Right lobe of liver (tissue), 4 donors: ENCODE data around the gene HOXB5.

Experiments used
- POLR2A ChIP-seq: fragments of 450-650 bp; IDR thresholded peaks from one replicate; pipeline ENCODE4 v1.6.1; 2017; ENCODE audit warnings: antibody characterized with exemption, mild to moderate bottlenecking
- TF ChIP-seq, protein P1 (sequence below), 4 donors: fragments of 200-600 bp in 3 of 4; fragments of 450-650 bp in 1 of 4; IDR thresholded peaks; one replicate each; pipeline versions ENCODE4 v1.5.1 to v1.8.0; 2016 to 2022; ENCODE audit warnings: antibody characterized with exemption in 4 of 4, mild to moderate bottlenecking in 2 of 4
- donor health status: DM: no; HTN: no; CAD: no.
- donor health status: DM: no; HTN: no; CAD: no.
- donor health status: DM: no; HTN: yes; CAD: no.

DNA sequence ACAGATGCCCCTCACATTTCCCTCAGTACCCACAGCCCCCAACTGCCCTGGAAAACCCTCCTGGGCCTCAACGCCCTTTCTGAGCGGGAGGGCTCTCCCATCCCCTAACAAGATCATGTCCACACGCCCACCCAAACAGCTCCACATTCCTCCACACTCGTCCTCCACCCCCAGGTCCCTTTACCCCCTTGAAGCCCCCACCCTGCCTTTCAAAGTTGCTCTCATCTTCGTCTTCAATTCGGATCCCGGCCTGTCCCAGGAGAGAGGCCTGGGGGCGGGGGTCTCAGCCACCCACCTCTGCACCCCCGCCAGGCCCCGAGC lies 29.8 kb downstream of the HOXB5 start:
- TF ChIP-seq, protein P1, sequence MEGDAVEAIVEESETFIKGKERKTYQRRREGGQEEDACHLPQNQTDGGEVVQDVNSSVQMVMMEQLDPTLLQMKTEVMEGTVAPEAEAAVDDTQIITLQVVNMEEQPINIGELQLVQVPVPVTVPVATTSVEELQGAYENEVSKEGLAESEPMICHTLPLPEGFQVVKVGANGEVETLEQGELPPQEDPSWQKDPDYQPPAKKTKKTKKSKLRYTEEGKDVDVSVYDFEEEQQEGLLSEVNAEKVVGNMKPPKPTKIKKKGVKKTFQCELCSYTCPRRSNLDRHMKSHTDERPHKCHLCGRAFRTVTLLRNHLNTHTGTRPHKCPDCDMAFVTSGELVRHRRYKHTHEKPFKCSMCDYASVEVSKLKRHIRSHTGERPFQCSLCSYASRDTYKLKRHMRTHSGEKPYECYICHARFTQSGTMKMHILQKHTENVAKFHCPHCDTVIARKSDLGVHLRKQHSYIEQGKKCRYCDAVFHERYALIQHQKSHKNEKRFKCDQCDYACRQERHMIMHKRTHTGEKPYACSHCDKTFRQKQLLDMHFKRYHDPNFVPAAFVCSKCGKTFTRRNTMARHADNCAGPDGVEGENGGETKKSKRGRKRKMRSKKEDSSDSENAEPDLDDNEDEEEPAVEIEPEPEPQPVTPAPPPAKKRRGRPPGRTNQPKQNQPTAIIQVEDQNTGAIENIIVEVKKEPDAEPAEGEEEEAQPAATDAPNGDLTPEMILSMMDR (IDR thresholded peaks at IDR 0.05) = no peak
- TF ChIP-seq POLR2A = no peak
